Measurements from ENCODE around the gene PRKG1.
"Not testable (repeated sequence)": the region's sequence is repeated elsewhere in the genome, so short reads cannot be mapped to it uniquely, and the experiment has no call there.

PRKG1 gene

GRCh38 chr10:51659344-51659743 is 585.1 kb downstream of the PRKG1 start:
- no peak overlapping the region for H3K27ac Mint-ChIP-seq
- H3K4me1 Mint-ChIP-seq (ENCODE audit: low read depth in 2 of 2), result no peaks in the 10 kb centered on the region
- no peaks in the 10 kb centered on the region for H3K36me3 Mint-ChIP-seq (ENCODE audit: insufficient read depth)
- peaks cover 26 to 36% of the 10 kb centered on the region in 2 donors for H3K27me3 Mint-ChIP-seq
- H3K4me3 Mint-ChIP-seq, result no peak overlapping the region
- no peak for DNase-seq
- ATAC-seq (replicated peaks), result no peak
- peaks cover 0 to 2% of the 10 kb centered on the region in 2 donors for H3K9me3 Mint-ChIP-seq

DNA sequence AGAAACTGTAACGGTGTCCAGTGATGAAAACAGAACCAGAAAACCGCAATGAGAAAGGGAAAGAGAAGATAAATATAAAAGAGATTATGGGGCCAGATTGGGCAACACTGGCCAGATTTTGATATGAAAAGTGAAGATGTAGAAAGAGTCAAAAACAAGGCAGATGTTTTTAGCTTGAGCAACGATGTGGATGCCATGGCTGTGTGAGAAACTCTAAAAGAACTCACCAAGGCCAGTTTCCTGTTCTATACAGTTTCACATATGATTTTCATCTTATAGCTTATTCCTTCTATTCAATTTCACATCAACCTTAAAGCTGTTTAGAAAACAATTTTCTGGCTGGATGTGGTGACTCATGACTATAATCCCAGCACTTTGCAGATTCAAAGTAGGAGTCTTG is 588.8 kb downstream of the PRKG1 start:
- no peak overlapping the region for H3K27ac Mint-ChIP-seq
- H3K9me3 Mint-ChIP-seq, result no peaks in the 10 kb centered on the region
- DNase-seq (no peak), ATAC-seq (replicated peaks) (no peak)
- H3K27me3 Mint-ChIP-seq, result peaks cover 15 to 27% of the 10 kb centered on the region in 2 donors
- no peaks in the 10 kb centered on the region for H3K4me1 Mint-ChIP-seq (ENCODE audit: low read depth in 2 of 2)
- H3K36me3 Mint-ChIP-seq (ENCODE audit: insufficient read depth), result no peaks in the 10 kb centered on the region
- no peak overlapping the region for H3K4me3 Mint-ChIP-seq

GRCh38 chr10:51666456-51666855 is 592.2 kb downstream of the PRKG1 start:
- H3K9me3 Mint-ChIP-seq, result no peaks in the 10 kb centered on the region
- peaks cover 8 to 14% of the 10 kb centered on the region in 2 donors for H3K27me3 Mint-ChIP-seq
- DNase-seq, result no peak
- H3K36me3 Mint-ChIP-seq (ENCODE audit: insufficient read depth), result no peaks in the 10 kb centered on the region
- H3K4me3 Mint-ChIP-seq, result no peak overlapping the region
- no peak overlapping the region for H3K27ac Mint-ChIP-seq
- no peak for ATAC-seq (replicated peaks)
- no peaks in the 10 kb centered on the region for H3K4me1 Mint-ChIP-seq (ENCODE audit: low read depth in 2 of 2)

DNA sequence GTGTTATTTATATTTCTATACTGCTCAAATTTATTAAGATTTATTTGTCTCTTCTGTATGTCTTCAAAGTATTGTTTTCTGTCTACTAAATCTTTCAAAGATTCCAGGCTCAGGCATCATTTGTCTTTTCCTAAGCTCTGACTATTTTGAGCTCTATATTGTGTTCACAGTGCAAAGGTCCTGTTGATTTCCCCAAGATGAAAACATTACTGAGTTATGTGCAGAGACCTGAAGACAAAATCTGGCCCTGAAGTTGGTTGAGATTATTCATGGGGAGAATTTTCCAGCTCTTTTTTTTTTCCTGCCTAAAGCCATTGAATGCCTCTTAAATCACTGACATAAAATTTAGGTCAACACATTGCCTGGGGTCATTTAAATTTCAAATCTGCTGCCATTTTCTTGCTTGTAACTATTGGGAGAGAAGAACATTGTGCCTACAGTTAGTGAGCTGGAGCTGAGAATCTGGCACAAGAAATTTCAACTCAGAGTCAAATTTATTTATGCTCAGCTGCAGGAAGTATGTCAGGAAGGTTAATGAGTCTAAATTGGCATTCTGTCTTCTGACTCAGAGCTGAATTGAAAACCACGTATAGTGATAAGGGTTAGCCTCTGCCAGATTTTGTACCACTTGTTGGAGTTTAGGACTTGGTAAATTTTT is 593.5 kb downstream of the PRKG1 start:
- no peak overlapping the region for H3K27ac Mint-ChIP-seq
- DNase-seq, result no peak
- no peak overlapping the region for H3K4me3 Mint-ChIP-seq
- H3K27me3 Mint-ChIP-seq, result peaks cover 8 to 14% of the 10 kb centered on the region in 2 donors
- no peak for ATAC-seq (replicated peaks)
- H3K36me3 Mint-ChIP-seq (ENCODE audit: insufficient read depth), result no peaks in the 10 kb centered on the region
- no peaks in the 10 kb centered on the region for H3K9me3 Mint-ChIP-seq
- no peaks in the 10 kb centered on the region for H3K4me1 Mint-ChIP-seq (ENCODE audit: low read depth in 2 of 2)

DNA sequence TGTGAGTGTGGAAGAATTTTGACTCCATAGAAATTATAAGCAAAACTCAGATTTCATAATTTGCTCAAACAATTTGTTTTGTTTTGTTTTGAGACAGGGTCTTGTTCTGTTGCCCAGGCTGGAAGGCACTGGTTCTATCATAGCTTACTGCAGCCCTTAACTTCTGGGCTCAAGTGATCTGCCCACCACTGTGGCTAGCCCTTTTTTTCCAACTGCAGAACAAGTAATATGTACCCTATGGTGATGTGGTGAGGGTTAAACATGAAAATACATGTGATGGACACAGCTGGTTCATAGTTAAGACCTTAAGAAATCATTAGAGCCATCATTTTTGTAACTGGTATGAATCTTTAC is 594.0 kb downstream of the PRKG1 start:
- H3K27me3 Mint-ChIP-seq, result peaks cover 8 to 14% of the 10 kb centered on the region in 2 donors
- H3K4me3 Mint-ChIP-seq, result no peak overlapping the region
- no peaks in the 10 kb centered on the region for H3K4me1 Mint-ChIP-seq (ENCODE audit: low read depth in 2 of 2)
- H3K27ac Mint-ChIP-seq, result no peak overlapping the region
- no peak for DNase-seq
- H3K9me3 Mint-ChIP-seq, result no peaks in the 10 kb centered on the region
- no peaks in the 10 kb centered on the region for H3K36me3 Mint-ChIP-seq (ENCODE audit: insufficient read depth)
- no peak for ATAC-seq (replicated peaks)

GRCh38 chr10:51669041-51669440 is 594.8 kb downstream of the PRKG1 start:
- H3K27me3 Mint-ChIP-seq, result peaks cover 8 to 14% of the 10 kb centered on the region in 2 donors

DNA sequence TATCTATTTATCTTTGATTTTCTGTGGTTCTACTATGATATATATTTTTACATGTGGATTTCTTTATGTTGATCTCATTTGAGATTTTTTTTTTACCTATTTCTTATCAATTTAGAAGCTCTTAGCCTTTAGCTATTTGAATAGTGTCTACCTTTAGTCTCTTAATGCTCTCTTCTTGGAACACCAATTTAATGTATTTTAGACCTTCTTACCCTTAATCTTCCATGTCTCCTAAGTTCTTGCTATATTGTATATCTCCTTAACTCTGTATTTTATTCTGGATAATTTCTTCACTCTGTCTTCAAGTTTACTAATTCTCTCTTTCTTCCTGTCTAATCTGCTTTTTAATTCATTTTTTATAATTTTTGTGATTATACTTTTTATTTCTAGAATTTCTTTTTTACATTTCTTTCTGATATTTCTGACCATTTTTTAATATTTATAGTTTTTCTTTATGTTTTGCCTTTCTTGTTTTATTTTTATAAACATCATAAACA is 597.8 kb downstream of the PRKG1 start:
- Mint-ChIP-seq H3K27ac (no peak overlapping the region), H3K36me3 (ENCODE audit: insufficient read depth) (no peaks in the 10 kb centered on the region), H3K4me3 (no peak overlapping the region), H3K4me1 (ENCODE audit: low read depth in 2 of 2) (no peaks in the 10 kb centered on the region), H3K9me3 (no peaks in the 10 kb centered on the region), H3K27me3 (peaks cover 11 to 20% of the 10 kb centered on the region in 2 donors)
- ATAC-seq (replicated peaks), result no peak
- no peak for DNase-seq

More at GRCh38 chr10:51669041-51669440, 594.8 kb downstream of the PRKG1 start:
- H3K4me3 Mint-ChIP-seq, result no peak overlapping the region
- H3K4me1 Mint-ChIP-seq (ENCODE audit: low read depth in 2 of 2), result no peaks in the 10 kb centered on the region
- no peaks in the 10 kb centered on the region for H3K36me3 Mint-ChIP-seq (ENCODE audit: insufficient read depth)
- H3K27ac Mint-ChIP-seq, result no peak overlapping the region
- DNase-seq (no peak), ATAC-seq (replicated peaks) (no peak)
- H3K9me3 Mint-ChIP-seq, result no peaks in the 10 kb centered on the region

DNA sequence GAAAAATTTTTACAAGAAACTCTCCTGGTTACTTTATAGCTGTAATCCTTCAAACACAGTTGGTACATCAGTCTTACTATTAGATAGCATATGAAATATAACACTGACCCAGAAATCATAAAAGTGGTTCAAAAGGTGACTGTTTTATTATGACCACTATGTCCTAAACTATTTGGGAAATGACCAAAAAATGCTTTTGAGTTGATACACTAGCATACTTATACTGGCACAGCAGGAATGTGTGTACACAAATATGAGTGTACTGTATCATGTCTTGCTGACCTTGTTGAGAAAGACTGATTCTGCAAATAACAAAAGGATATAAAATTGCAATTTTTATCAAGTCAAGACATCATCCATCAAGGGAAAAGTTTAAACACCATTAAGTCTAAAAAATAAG is 600.8 kb downstream of the PRKG1 start:
- Mint-ChIP-seq H3K36me3 (ENCODE audit: insufficient read depth) (no peaks in the 10 kb centered on the region), H3K27me3 (peaks cover 24 to 32% of the 10 kb centered on the region in 2 donors), H3K4me3 (no peak overlapping the region), H3K4me1 (ENCODE audit: low read depth in 2 of 2) (no peaks in the 10 kb centered on the region), H3K27ac (no peak overlapping the region), H3K9me3 (no peaks in the 10 kb centered on the region)
- DNase-seq (no peak), ATAC-seq (replicated peaks) (no peak)

GRCh38 chr10:51679841-51680240 is 605.6 kb downstream of the PRKG1 start:
- Mint-ChIP-seq H3K36me3 (ENCODE audit: insufficient read depth) (no peaks in the 10 kb centered on the region), H3K9me3 (no peaks in the 10 kb centered on the region), H3K27me3 (peaks cover 42 to 44% of the 10 kb centered on the region in 2 donors), H3K4me1 (ENCODE audit: low read depth in 2 of 2) (no peaks in the 10 kb centered on the region), H3K4me3 (no peak overlapping the region), H3K27ac (no peak overlapping the region)
- ATAC-seq (replicated peaks) (no peak), DNase-seq (no peak)

- DNase-seq (no peak), ATAC-seq (replicated peaks) (no peak)
- Mint-ChIP-seq H3K36me3 (ENCODE audit: insufficient read depth) (no peaks in the 10 kb centered on the region), H3K4me3 (no peak overlapping the region), H3K27ac (no peak overlapping the region), H3K9me3 (no peaks in the 10 kb centered on the region), H3K4me1 (ENCODE audit: low read depth in 2 of 2) (no peaks in the 10 kb centered on the region), H3K27me3 (peaks cover 28 to 34% of the 10 kb centered on the region in 2 donors)
These were observed 608.9 kb downstream of the PRKG1 start for GRCh38 chr10:51683031-51683691.

- Mint-ChIP-seq H3K27me3 (peaks cover 11 to 12% of the 10 kb centered on the region in 2 donors), H3K36me3 (ENCODE audit: insufficient read depth) (no peaks in the 10 kb centered on the region), H3K27ac (no peak overlapping the region), H3K9me3 (no peaks in the 10 kb centered on the region), H3K4me1 (ENCODE audit: low read depth in 2 of 2) (no peaks in the 10 kb centered on the region), H3K4me3 (no peak overlapping the region)
- no peak for DNase-seq
- ATAC-seq (replicated peaks), result no peak
These were observed 611.5 kb downstream of the PRKG1 start for GRCh38 chr10:51685768-51686167.

- Mint-ChIP-seq H3K27me3 (peaks cover 4 to 8% of the 10 kb centered on the region in 2 donors), H3K36me3 (ENCODE audit: insufficient read depth) (no peaks in the 10 kb centered on the region), H3K9me3 (no peaks in the 10 kb centered on the region), H3K4me1 (ENCODE audit: low read depth in 2 of 2) (no peaks in the 10 kb centered on the region), H3K27ac (no peak overlapping the region), H3K4me3 (no peak overlapping the region)
- DNase-seq (no peak), ATAC-seq (replicated peaks) (no peak)
These were observed 613.0 kb downstream of the PRKG1 start for GRCh38 chr10:51687296-51687695.

- ATAC-seq (replicated peaks); H3K27ac Mint-ChIP-seq; H3K4me3 Mint-ChIP-seq; H3K36me3 Mint-ChIP-seq (ENCODE audit: insufficient read depth); H3K9me3 Mint-ChIP-seq; H3K27me3 Mint-ChIP-seq; DNase-seq; H3K4me1 Mint-ChIP-seq (ENCODE audit: low read depth in 2 of 2): not testable (repeated sequence)
These were observed 614.5 kb downstream of the PRKG1 start for GRCh38 chr10:51688826-51689225.

- H3K4me1 Mint-ChIP-seq (ENCODE audit: low read depth in 2 of 2), result peaks cover 0 to under 1% of the 10 kb centered on the region in 2 donors
- no peaks in the 10 kb centered on the region for H3K9me3 Mint-ChIP-seq
- H3K36me3 Mint-ChIP-seq (ENCODE audit: insufficient read depth), result no peaks in the 10 kb centered on the region
- no peak overlapping the region for H3K4me3 Mint-ChIP-seq
- peaks cover 0 to 6% of the 10 kb centered on the region in 2 donors for H3K27me3 Mint-ChIP-seq
- ATAC-seq (replicated peaks), result no peak
- no peak overlapping the region for H3K27ac Mint-ChIP-seq
- DNase-seq, result no peak
These were observed 615.2 kb downstream of the PRKG1 start for GRCh38 chr10:51689536-51689935.

Measured in effector memory CD8-positive, alpha-beta T cell (primary cell).